GM12878 (cell line): ENCODE results near the gene PPT1. TPM values are rescaled to one million over a fixed set of nuclear protein-coding genes. Genes with fewer than 3 reads are reported as not detected.

Source experiments
- ETV6 ChIP-seq, 2 experiments: fragments of 450-650 bp in 1 of 2; IDR thresholded peaks in 1 of 2; conservative IDR thresholded peaks in 1 of 2; 2 replicates each; pipeline ENCODE4 v1.6.1; 2014; ENCODE audit warnings: antibody characterized with exemption in 1 of 2, borderline replicate concordance in 1 of 2, low read depth in 1 of 2, mild to moderate bottlenecking in 1 of 2, moderate library complexity in 1 of 2
- IKZF2 ChIP-seq, 2 experiments: fragments of 450-650 bp; IDR thresholded peaks; 2 replicates each; pipeline ENCODE4 v1.6.1; 2017; ENCODE audit warnings: mild to moderate bottlenecking in 2 of 2, moderate library complexity in 2 of 2
- MTA3 ChIP-seq: IDR thresholded peaks from 2 replicates; pipeline ENCODE4 v1.6.1; 2012; ENCODE audit warnings: low read length, inconsistent platforms, borderline replicate concordance
- NR2F1 ChIP-seq: fragments of 450-650 bp; conservative IDR thresholded peaks from 2 replicates; pipeline ENCODE4 v1.6.1; 2017; ENCODE audit warnings: mild to moderate bottlenecking
- RAD21 ChIP-seq: IDR thresholded peaks from 2 replicates; pipeline ENCODE4 v1.6.1; 2011; ENCODE audit warnings: mild to moderate bottlenecking, low read depth, low read length, moderate library complexity; ENCODE audit not compliant: insufficient read depth
- ZSCAN29 ChIP-seq: fragments of 450-650 bp; IDR thresholded peaks from 2 replicates; pipeline ENCODE4 v1.6.1; 2017; ENCODE audit warnings: mild to moderate bottlenecking, moderate library complexity
- polyA plus RNA-seq, 11 experiments: library from polyadenylated mRNA; depleted of rRNA in 4 of 11; unstranded in 6 of 11; stranded (reverse) in 5 of 11; fragments of >200 nt; fragmentation: Nextera tagmentation in 4 of 11; fragmentation: Illumina TruSeq in 1 of 11; extraction: Ambion mirVana in 4 of 11; extraction: Trizol in 1 of 11; gene quantifications; 1 replicate in 1 of 11; 2 replicates in 10 of 11; pipeline versions ENCODE4 v1.2.1 to v1.2.3, GENCODE V29; 2011 to 2016; ENCODE audit warnings: inconsistent platforms in 2 of 11, missing spikeins in 2 of 11, low read depth in 1 of 11
- total RNA-seq, 4 experiments: library from RNA; depleted of rRNA in 3 of 4; stranded (reverse); fragments of >200 nt in 3 of 4; fragmentation: Illumina TruSeq in 1 of 4; extraction: Trizol in 1 of 4; gene quantifications; 2 replicates each; pipeline versions ENCODE4 v1.2.1 to v1.2.3, GENCODE V29; 2013 to 2021
- TF ChIP-seq, protein P1 (sequence below): fragments of 450-650 bp; IDR thresholded peaks from 2 replicates; pipeline ENCODE4 v1.6.1; 2017; ENCODE audit warnings: antibody characterized with exemption, mild to moderate bottlenecking, moderate library complexity
- TF ChIP-seq, protein P2 (sequence below): fragments of 450-650 bp; IDR thresholded peaks from 2 replicates; pipeline ENCODE4 v1.6.1; 2017; ENCODE audit warnings: mild to moderate bottlenecking, low read depth, inconsistent platforms; ENCODE audit not compliant: poor library complexity, severe bottlenecking
- TF ChIP-seq, protein P3 (sequence below): IDR thresholded peaks from 2 replicates; pipeline ENCODE4 v1.6.1; 2011; ENCODE audit warnings: low read depth, low read length, improper control_type of control experiment, borderline replicate concordance

Gene PPT1
- total and polyA plus RNA-seq, 10 of the 15 experiments (the other 5 are each of a cell fraction or from before 2014, with no cell fraction given), result 50.4 to 147 (median 103) TPM

DNA sequence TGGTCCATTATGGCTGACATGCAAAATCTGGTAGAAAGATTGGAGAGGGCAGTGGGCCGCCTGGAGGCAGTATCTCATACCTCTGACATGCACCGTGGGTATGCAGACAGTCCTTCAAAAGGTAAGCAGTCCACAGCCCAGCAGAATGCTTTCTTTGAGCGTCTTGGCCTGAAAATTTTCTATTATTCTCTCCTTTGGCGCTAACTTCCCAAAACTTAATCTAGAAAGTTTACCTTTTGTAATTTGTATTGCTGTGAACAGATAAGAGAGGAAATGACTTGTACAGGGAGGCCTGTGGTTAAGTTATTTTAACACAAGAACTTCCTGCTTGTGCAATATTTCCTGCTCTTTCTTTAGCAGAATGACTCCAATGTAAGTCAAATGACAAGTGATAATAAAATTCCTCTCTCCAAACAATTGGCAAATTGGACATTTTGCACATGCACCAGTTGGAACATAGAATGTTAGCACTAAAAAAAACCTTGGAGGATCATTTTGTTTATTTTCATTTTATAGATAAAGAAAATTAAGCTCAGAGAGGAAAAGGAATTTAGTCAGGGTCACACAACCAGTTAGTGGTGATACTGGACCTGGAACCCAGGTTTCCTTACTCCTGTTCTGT lies 37.6 kb downstream of the PPT1 start (continued):
- TF ChIP-seq, protein P1, sequence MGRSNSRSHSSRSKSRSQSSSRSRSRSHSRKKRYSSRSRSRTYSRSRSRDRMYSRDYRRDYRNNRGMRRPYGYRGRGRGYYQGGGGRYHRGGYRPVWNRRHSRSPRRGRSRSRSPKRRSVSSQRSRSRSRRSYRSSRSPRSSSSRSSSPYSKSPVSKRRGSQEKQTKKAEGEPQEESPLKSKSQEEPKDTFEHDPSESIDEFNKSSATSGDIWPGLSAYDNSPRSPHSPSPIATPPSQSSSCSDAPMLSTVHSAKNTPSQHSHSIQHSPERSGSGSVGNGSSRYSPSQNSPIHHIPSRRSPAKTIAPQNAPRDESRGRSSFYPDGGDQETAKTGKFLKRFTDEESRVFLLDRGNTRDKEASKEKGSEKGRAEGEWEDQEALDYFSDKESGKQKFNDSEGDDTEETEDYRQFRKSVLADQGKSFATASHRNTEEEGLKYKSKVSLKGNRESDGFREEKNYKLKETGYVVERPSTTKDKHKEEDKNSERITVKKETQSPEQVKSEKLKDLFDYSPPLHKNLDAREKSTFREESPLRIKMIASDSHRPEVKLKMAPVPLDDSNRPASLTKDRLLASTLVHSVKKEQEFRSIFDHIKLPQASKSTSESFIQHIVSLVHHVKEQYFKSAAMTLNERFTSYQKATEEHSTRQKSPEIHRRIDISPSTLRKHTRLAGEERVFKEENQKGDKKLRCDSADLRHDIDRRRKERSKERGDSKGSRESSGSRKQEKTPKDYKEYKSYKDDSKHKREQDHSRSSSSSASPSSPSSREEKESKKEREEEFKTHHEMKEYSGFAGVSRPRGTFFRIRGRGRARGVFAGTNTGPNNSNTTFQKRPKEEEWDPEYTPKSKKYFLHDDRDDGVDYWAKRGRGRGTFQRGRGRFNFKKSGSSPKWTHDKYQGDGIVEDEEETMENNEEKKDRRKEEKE, result no peak
- TF ChIP-seq MTA3, result no peak
- TF ChIP-seq NR2F1, result no peak
- TF ChIP-seq ETV6 (conservative IDR thresholded peaks at IDR 0.05 in 1 of 2, IDR thresholded peaks at IDR 0.05 in 1 of 2; ENCODE audit: borderline replicate concordance in 1 of 2, low read depth in 1 of 2), result peak in 1 of 2 experiments; percentile 92; a peak in 1 of 4 replicates
- peak; percentile 42 to 43; a peak in 2 of 4 replicates for TF ChIP-seq IKZF2 (IDR thresholded peaks at IDR 0.05)
- no peak for TF ChIP-seq RAD21
- TF ChIP-seq, protein P2, sequence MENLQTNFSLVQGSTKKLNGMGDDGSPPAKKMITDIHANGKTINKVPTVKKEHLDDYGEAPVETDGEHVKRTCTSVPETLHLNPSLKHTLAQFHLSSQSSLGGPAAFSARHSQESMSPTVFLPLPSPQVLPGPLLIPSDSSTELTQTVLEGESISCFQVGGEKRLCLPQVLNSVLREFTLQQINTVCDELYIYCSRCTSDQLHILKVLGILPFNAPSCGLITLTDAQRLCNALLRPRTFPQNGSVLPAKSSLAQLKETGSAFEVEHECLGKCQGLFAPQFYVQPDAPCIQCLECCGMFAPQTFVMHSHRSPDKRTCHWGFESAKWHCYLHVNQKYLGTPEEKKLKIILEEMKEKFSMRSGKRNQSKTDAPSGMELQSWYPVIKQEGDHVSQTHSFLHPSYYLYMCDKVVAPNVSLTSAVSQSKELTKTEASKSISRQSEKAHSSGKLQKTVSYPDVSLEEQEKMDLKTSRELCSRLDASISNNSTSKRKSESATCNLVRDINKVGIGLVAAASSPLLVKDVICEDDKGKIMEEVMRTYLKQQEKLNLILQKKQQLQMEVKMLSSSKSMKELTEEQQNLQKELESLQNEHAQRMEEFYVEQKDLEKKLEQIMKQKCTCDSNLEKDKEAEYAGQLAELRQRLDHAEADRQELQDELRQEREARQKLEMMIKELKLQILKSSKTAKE, result no peak
- no peak for TF ChIP-seq ZSCAN29
- TF ChIP-seq, protein P3, sequence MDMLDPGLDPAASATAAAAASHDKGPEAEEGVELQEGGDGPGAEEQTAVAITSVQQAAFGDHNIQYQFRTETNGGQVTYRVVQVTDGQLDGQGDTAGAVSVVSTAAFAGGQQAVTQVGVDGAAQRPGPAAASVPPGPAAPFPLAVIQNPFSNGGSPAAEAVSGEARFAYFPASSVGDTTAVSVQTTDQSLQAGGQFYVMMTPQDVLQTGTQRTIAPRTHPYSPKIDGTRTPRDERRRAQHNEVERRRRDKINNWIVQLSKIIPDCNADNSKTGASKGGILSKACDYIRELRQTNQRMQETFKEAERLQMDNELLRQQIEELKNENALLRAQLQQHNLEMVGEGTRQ, result no peak
